Measurements from ENCODE around the gene CBX8. TPM values are rescaled to one million over a fixed set of nuclear protein-coding genes. Genes with fewer than 3 reads are reported as not detected.

Gene CBX8
- total RNA-seq, 1 donor from 2014 or later = 7.5 TPM

DNA sequence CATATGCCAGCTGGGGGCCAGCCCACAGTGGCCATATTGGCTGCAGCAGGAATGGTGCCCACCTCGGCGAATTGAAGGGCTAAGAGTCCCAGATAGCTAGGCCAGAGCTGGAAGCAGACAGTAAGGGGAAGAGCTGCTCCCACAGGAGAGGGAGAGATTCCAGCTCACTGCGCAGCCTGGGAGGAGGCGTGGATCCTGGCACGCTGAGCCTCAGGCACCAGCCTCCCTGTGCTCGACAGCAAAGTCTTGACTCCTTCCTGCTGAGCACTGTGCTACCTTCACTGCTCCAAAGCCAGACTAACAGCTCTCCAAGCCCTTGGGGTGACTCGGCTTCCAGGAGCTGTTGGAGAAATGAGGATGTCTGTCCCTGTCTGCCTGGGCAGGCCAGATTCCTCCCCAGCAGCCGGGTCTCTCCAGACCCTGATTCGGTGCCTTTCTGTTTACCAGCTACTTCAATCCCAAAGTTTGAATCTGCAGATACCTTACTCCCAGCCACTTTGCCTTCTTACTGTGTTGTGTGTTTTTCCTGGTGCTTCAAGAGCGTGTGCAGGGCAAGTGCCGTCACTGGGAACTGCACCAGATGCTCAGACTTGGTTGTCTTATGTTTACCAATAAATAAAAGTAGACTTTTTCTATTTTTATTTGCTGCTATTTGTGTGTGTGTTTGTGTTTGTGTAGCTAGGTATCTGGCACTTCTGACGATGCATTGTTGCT is 9.8 kb downstream of the CBX8 start:
- H3K36me3 ChIP-seq = no peaks in the 10 kb centered on the region
- no peak overlapping the region for H3K27ac ChIP-seq (replicated peaks)
- TF ChIP-seq, protein P1, sequence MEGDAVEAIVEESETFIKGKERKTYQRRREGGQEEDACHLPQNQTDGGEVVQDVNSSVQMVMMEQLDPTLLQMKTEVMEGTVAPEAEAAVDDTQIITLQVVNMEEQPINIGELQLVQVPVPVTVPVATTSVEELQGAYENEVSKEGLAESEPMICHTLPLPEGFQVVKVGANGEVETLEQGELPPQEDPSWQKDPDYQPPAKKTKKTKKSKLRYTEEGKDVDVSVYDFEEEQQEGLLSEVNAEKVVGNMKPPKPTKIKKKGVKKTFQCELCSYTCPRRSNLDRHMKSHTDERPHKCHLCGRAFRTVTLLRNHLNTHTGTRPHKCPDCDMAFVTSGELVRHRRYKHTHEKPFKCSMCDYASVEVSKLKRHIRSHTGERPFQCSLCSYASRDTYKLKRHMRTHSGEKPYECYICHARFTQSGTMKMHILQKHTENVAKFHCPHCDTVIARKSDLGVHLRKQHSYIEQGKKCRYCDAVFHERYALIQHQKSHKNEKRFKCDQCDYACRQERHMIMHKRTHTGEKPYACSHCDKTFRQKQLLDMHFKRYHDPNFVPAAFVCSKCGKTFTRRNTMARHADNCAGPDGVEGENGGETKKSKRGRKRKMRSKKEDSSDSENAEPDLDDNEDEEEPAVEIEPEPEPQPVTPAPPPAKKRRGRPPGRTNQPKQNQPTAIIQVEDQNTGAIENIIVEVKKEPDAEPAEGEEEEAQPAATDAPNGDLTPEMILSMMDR (IDR thresholded peaks at IDR 0.05; ENCODE audit: borderline replicate concordance) = no peak
- H3K4me1 ChIP-seq = peaks cover 35% of the 10 kb centered on the region
- DNase-seq = no peak
- H3K9me3 ChIP-seq (replicated peaks) = no peaks in the 10 kb centered on the region
- intact Hi-C loops (cut with micrococcal nuclease) = no loop called here
- peaks cover 81% of the 10 kb centered on the region for H3K27me3 ChIP-seq (ENCODE audit: low read depth)
- no peak overlapping the region for H3K4me3 ChIP-seq

DNA sequence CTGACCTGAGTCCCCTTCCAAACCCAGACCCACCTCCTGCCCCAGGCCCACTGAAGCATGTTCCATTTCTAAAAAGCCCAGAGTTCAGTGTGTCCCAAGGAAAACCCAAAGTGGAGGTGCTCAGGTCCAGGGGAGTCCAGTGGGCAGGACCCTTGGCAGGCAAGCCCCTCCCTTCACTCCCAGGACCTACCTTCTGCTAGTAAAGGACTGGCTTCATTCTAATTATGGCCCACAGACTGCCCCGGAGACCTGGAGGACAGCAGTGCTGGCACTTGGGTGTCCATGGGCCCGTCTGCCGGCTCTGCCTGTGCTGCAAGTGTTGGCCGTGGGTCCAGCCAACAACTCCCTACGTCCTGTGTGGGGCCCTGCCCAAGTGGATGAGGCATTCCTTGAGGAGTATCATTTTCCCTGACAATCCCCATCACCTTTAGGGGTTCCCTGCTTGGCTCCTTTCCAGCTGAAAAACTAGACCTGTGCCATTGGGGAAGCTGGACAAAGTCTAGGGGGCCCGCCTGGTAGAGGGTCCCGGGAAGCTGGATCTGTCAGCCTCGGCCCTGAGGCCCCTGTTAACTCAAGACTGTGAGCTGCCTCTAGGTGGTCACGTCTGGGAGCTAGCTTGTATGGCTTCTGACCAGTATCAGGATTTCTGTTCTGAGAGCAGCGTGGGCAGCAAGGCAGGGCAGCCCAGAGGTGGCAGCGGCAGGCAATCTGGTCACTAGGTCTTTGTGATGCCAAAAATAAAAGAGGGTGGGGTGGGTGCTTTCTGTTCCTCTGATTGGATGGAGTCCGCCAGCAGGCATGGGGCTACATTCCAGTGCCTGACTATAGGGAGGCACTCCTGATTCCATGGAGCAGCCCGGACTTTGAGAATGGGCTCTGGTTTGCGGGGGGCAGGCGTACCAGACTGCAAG is 10.7 kb downstream of the CBX8 start:
- no peaks in the 10 kb centered on the region for H3K9me3 ChIP-seq (replicated peaks)
- no peak overlapping the region for H3K4me3 ChIP-seq
- no peak for DNase-seq
- H3K27me3 ChIP-seq (ENCODE audit: low read depth) = peaks cover 79% of the 10 kb centered on the region
- TF ChIP-seq, protein P1 (IDR thresholded peaks at IDR 0.05; ENCODE audit: borderline replicate concordance) = no peak
- no peaks in the 10 kb centered on the region for H3K36me3 ChIP-seq
- H3K4me1 ChIP-seq = peaks cover 27% of the 10 kb centered on the region
- H3K27ac ChIP-seq (replicated peaks) = no peak overlapping the region
- intact Hi-C loops (cut with micrococcal nuclease) = no loop called here

GRCh38 chr17:79785017-79785899 is 11.6 kb downstream of the CBX8 start:
- H3K4me3 ChIP-seq = no peak overlapping the region
- H3K27me3 ChIP-seq (ENCODE audit: low read depth) = peaks cover 70% of the 10 kb centered on the region
- no peak overlapping the region for H3K27ac ChIP-seq (replicated peaks)
- TF ChIP-seq, protein P1 (IDR thresholded peaks at IDR 0.05; ENCODE audit: borderline replicate concordance) = no peak
- peaks cover 21% of the 10 kb centered on the region for H3K4me1 ChIP-seq
- DNase-seq = no peak
- H3K9me3 ChIP-seq (replicated peaks) = no peaks in the 10 kb centered on the region
- H3K36me3 ChIP-seq = no peaks in the 10 kb centered on the region
- intact Hi-C loops (cut with micrococcal nuclease) = no loop called here

GRCh38 chr17:79784353-79785016 is 12.4 kb downstream of the CBX8 start:
- intact Hi-C loops (cut with micrococcal nuclease) = no loop called here
- Histone ChIP-seq H3K36me3 (no peaks in the 10 kb centered on the region), H3K4me1 (peaks cover 14% of the 10 kb centered on the region), H3K27ac (replicated peaks) (no peak overlapping the region), H3K27me3 (ENCODE audit: low read depth) (peaks cover 62% of the 10 kb centered on the region), H3K9me3 (replicated peaks) (no peaks in the 10 kb centered on the region), H3K4me3 (no peak overlapping the region)
- TF ChIP-seq, protein P1 (IDR thresholded peaks at IDR 0.05; ENCODE audit: borderline replicate concordance) = no peak
- no peak for DNase-seq

Data from left ventricle myocardium inferior (tissue), 1 donor.